ENCODE data around the gene ASB18. TPM values are rescaled to one million over a fixed set of nuclear protein-coding genes. Genes with fewer than 3 reads are reported as not detected.

ASB18 gene
- total RNA-seq, 1 donor from 2014 or later, result not detected

DNA sequence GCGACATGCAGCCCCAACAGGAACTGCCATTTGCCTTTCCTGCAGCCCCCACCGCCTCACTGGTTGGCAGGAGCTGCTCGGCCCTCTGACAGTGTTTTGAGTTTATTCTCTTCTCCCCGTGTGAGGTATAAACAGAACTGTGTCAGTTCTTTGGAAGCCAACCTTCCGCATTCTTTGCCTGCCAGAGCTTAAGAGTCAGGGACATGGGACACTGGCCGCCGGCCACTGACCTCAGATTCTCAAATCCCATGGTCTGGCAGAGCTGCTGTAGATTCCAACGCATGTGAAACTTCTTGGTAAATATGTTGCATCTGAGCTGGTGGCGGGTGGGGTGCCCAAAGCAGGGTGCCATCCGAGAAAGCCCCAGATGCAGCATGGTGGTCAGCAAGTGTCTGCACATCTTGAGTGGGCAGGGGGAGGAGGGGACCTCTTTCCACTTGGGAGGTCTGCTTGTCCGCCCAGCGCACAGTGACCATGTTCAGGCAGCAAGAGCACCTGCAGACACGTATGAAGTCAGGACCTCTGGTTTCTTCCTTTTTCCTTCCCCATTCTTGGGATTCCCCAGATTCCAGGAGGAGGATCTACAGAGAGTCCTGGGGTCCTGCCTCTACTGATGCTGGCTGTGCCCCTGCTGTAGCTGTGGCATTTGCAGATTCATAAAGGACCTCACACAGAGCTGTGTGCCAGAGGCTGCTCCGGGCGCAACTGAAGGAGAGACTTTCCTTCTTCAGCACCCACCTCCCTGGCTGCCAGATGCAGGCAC, 23.8 kb downstream of the ASB18 start:
- TF ChIP-seq, protein P1, sequence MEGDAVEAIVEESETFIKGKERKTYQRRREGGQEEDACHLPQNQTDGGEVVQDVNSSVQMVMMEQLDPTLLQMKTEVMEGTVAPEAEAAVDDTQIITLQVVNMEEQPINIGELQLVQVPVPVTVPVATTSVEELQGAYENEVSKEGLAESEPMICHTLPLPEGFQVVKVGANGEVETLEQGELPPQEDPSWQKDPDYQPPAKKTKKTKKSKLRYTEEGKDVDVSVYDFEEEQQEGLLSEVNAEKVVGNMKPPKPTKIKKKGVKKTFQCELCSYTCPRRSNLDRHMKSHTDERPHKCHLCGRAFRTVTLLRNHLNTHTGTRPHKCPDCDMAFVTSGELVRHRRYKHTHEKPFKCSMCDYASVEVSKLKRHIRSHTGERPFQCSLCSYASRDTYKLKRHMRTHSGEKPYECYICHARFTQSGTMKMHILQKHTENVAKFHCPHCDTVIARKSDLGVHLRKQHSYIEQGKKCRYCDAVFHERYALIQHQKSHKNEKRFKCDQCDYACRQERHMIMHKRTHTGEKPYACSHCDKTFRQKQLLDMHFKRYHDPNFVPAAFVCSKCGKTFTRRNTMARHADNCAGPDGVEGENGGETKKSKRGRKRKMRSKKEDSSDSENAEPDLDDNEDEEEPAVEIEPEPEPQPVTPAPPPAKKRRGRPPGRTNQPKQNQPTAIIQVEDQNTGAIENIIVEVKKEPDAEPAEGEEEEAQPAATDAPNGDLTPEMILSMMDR (IDR thresholded peaks at IDR 0.05; ENCODE audit: partially characterized antibody, unreplicated experiment), result no peak
- Mint-ChIP-seq H3K9me3 (ENCODE audit: unreplicated experiment) (peaks cover 7% of the 10 kb centered on the region), H3K4me1 (ENCODE audit: low read depth, unreplicated experiment) (peaks cover 8% of the 10 kb centered on the region), H3K27ac (ENCODE audit: unreplicated experiment) (no peak overlapping the region), H3K4me3 (ENCODE audit: unreplicated experiment) (no peak overlapping the region), H3K27me3 (ENCODE audit: unreplicated experiment) (peaks cover 20% of the 10 kb centered on the region), H3K36me3 (ENCODE audit: unreplicated experiment) (peaks cover 5% of the 10 kb centered on the region)
- no peak for DNase-seq

GRCh38 chr2:236239276-236240065, 24.7 kb downstream of the ASB18 start:
- Mint-ChIP-seq H3K4me3 (ENCODE audit: unreplicated experiment) (no peak overlapping the region), H3K27ac (ENCODE audit: unreplicated experiment) (no peak overlapping the region), H3K4me1 (ENCODE audit: low read depth, unreplicated experiment) (peaks cover 8% of the 10 kb centered on the region), H3K9me3 (ENCODE audit: unreplicated experiment) (peaks cover 7% of the 10 kb centered on the region), H3K36me3 (ENCODE audit: unreplicated experiment) (peaks cover 5% of the 10 kb centered on the region), H3K27me3 (ENCODE audit: unreplicated experiment) (peaks cover 20% of the 10 kb centered on the region)
- DNase-seq, result no peak
- TF ChIP-seq, protein P1 (IDR thresholded peaks at IDR 0.05; ENCODE audit: partially characterized antibody, unreplicated experiment), result no peak

DNA sequence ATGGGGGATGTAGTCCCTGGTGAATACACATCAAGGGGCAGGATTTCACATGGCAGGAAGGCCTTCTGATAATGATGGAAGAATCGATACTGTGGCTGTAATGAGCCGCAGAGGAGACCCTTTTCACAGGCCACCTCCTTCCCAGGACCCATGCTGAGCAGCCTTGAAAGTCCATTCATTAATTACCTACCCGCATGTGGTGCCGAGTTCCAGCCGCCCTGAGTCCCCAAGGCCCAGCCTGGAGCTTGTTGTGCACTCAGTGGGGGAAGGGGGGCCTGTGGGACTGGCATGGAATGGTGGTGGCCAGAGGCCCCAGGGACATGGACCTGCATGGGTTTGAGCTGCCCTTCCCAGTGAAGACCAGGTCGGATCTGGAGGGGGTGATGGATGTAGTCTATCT, 25.5 kb downstream of the ASB18 start:
- Mint-ChIP-seq H3K36me3 (ENCODE audit: unreplicated experiment) (peaks cover 5% of the 10 kb centered on the region), H3K27ac (ENCODE audit: unreplicated experiment) (no peak overlapping the region), H3K27me3 (ENCODE audit: unreplicated experiment) (peaks cover 20% of the 10 kb centered on the region), H3K4me3 (ENCODE audit: unreplicated experiment) (peak overlapping the region; percentile 38), H3K9me3 (ENCODE audit: unreplicated experiment) (peaks cover 6% of the 10 kb centered on the region), H3K4me1 (ENCODE audit: low read depth, unreplicated experiment) (peaks cover 8% of the 10 kb centered on the region)
- no peak for DNase-seq
- TF ChIP-seq, protein P1 (IDR thresholded peaks at IDR 0.05; ENCODE audit: partially characterized antibody, unreplicated experiment), result no peak

GRCh38 chr2:236237468-236238190, 26.6 kb downstream of the ASB18 start:
- peak overlapping the region; percentile 69 for H3K4me3 Mint-ChIP-seq (ENCODE audit: unreplicated experiment)
- TF ChIP-seq, protein P1 (IDR thresholded peaks at IDR 0.05; ENCODE audit: partially characterized antibody, unreplicated experiment), result no peak
- peaks cover 6% of the 10 kb centered on the region for H3K9me3 Mint-ChIP-seq (ENCODE audit: unreplicated experiment)
- no peak overlapping the region for H3K27ac Mint-ChIP-seq (ENCODE audit: unreplicated experiment)
- H3K27me3 Mint-ChIP-seq (ENCODE audit: unreplicated experiment), result peaks cover 20% of the 10 kb centered on the region
- DNase-seq, result peak; percentile 55
- peaks cover 5% of the 10 kb centered on the region for H3K36me3 Mint-ChIP-seq (ENCODE audit: unreplicated experiment)
- H3K4me1 Mint-ChIP-seq (ENCODE audit: low read depth, unreplicated experiment), result peaks cover 8% of the 10 kb centered on the region

Measured in glutamatergic neuron (in vitro differentiated cells).